Measurements from ENCODE around the gene ZNF273. TPM values are rescaled to one million over a fixed set of nuclear protein-coding genes. Genes with fewer than 3 reads are reported as not detected.
"Not testable (repeated sequence)": the region's sequence is repeated elsewhere in the genome, so short reads cannot be mapped to it uniquely, and the experiment has no call there.

The ZNF273 gene
- total RNA-seq, 1 donor, result 3.9 TPM

DNA sequence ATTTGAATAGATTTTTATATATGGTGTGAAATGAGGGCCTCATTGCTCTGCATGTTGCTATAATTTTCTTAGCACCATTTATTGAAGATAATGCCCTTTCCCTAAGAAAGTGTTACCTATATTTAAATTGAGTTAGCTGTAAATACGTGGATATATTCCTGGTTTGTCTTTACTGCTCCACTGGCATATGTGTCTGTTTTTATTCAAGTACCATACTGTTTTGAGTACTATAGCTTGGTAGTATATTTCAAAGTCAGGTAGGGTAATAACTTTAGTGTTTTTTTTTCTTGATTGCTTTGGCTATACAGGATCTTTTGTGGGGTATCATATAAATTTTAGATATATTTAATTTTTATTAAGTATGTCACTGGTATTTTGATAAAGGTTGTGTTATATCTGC is 31.4 kb downstream of the ZNF273 start:
- no peak overlapping the region for H3K4me3 ChIP-seq (ENCODE audit: low read depth, low read length)
- TF ChIP-seq, protein P1, sequence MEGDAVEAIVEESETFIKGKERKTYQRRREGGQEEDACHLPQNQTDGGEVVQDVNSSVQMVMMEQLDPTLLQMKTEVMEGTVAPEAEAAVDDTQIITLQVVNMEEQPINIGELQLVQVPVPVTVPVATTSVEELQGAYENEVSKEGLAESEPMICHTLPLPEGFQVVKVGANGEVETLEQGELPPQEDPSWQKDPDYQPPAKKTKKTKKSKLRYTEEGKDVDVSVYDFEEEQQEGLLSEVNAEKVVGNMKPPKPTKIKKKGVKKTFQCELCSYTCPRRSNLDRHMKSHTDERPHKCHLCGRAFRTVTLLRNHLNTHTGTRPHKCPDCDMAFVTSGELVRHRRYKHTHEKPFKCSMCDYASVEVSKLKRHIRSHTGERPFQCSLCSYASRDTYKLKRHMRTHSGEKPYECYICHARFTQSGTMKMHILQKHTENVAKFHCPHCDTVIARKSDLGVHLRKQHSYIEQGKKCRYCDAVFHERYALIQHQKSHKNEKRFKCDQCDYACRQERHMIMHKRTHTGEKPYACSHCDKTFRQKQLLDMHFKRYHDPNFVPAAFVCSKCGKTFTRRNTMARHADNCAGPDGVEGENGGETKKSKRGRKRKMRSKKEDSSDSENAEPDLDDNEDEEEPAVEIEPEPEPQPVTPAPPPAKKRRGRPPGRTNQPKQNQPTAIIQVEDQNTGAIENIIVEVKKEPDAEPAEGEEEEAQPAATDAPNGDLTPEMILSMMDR (IDR thresholded peaks at IDR 0.05; ENCODE audit: insufficient read depth, low read depth, low read length), result no peak
- no peak for DNase-seq (ENCODE audit: low read depth)

DNA sequence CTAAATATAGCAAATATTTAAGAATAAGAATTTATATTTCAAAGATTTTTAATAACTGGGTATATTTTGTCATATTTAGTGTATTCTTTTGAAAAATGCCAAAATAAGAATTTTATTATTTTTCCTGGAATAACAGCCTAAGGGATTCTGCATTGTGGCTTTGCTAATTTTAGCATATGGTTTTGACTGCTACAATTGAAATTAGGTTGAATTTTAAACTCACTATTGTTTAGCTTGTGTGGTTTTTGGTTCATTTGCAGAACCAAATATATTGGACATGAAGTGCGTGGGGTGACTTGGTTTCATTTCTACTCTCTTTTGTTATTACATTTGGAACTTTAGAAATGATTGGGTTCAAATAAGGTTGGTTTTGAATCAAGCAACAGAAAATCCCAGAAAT is 35.5 kb downstream of the ZNF273 start:
- DNase-seq (ENCODE audit: low read depth), result no peak
- no peak overlapping the region for H3K4me3 ChIP-seq (ENCODE audit: low read depth, low read length)
- TF ChIP-seq, protein P1 (IDR thresholded peaks at IDR 0.05; ENCODE audit: insufficient read depth, low read depth, low read length), result no peak

DNA sequence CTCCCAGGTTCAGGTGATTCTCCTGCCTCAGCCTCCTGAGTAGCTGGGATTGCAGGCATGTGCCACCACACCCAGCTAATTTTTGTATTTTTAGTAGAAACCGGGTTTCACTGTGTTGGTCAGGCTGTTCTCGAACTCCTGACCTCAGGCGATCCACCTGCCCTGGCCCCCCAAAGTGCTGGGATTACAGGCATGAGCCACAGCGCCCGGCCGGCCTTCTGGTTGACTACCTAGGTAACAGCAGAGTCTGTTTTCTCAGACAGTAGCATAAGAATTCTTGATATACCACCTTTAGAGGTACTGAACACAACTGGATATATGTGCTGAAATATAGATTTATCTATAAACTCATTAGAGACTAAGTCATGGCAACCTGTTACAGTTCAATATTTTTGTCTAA is 36.9 kb downstream of the ZNF273 start:
- not testable (repeated sequence) for H3K4me3 ChIP-seq (ENCODE audit: low read depth, low read length); DNase-seq (ENCODE audit: low read depth)

DNA sequence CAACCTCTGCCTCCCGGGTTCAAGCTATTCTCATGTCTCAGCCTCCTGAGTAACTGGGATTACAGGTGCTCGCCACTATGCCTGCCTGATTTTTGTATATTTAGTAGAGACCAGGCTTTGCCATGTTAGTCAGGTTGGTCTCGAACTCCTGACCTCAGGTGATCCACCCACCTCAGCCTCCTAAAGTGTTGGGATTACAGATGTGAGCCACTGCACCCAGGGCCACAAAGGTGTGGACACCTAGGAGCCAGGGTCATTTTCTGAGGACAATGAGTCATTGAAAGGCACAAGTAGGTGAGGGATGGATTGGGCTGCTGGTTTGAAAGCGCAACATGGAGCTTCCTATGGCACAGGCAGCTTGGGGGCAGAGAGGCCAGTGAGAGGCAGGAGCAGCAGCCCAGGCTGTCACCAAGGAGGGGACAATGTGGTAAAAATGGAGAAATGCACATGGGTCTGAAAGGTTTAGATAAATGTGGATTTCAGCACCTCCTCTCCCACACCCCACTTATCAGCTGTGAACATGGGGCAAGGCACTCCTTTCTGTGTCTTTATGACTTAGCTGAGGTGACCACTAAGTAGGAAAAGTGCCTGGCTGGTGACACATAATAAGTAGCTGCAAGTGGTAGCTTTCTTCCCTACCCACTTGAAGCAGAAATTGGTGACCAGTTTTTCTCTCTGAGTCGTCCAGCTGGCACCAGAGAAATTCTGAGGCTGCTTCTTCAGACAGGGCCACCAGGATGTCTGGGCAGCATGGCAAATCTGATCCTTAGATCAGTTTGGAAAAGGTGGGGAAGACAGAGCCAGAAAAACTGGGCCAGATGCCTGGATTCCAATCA is 41.8 kb downstream of the ZNF273 start:
- not testable (repeated sequence) for H3K4me3 ChIP-seq (ENCODE audit: low read depth, low read length); DNase-seq (ENCODE audit: low read depth)

DNA sequence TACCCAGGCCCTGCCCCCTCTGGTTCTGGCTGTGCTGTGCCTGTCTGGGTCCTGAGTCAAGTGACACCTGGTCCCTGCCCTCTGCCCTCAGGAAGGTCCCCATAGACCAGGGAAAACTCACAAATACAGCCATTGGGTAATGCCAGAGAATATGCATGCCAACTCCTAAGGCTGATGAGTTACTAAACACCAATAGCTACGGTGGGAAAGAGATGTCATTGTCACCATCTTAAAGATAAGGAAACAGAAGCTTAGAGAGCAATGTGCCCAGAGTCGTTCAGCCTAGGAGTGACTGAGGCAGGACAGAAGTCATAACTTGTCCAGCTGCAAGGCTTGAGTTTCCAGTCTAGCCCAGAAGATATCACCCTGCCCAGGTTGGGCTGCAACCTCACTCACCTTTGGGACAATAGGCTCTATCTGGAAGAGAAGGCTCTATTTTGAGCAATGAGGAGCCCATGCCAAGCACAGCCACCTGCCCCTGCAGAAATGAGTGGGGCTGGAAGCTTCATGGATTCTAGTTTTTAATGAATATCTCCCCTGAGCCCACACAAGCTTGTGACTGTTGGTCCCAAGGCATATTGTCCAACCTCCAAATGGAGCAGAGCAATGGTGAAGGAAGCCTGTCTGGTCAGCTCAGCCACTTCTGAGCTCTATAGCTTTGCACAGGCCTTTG is 42.6 kb downstream of the ZNF273 start:
- TF ChIP-seq, protein P1 (IDR thresholded peaks at IDR 0.05; ENCODE audit: insufficient read depth, low read depth, low read length), result no peak

DNA sequence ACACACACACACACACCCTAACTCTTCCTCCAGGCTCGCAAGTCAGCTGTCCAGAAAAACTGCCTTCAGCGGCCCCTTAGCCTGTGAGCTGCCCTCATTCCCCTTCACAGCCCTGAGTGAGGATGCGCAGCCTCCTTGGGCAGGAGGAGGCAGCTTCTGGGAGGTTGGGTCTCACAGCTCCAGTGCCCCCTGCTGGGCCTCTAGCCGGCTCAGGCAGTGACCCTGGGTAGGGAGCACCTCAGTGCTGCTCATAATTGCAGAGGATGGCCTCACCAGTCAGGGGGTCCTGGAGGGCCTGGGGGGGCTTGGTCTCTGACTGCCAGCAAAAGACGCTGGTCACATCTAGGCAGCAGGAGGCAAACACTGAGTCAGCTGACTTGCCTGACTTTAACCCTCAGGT is 43.7 kb downstream of the ZNF273 start:
- DNase-seq (ENCODE audit: low read depth), result peak; percentile 1
- no peak overlapping the region for H3K4me3 ChIP-seq (ENCODE audit: low read depth, low read length)
- TF ChIP-seq, protein P1 (IDR thresholded peaks at IDR 0.05; ENCODE audit: insufficient read depth, low read depth, low read length), result peak; percentile 19

More for the DNA sequence above, 42.6 kb downstream of the ZNF273 start:
- no peak overlapping the region for H3K4me3 ChIP-seq (ENCODE audit: low read depth, low read length)
- DNase-seq (ENCODE audit: low read depth), result no peak

DNA sequence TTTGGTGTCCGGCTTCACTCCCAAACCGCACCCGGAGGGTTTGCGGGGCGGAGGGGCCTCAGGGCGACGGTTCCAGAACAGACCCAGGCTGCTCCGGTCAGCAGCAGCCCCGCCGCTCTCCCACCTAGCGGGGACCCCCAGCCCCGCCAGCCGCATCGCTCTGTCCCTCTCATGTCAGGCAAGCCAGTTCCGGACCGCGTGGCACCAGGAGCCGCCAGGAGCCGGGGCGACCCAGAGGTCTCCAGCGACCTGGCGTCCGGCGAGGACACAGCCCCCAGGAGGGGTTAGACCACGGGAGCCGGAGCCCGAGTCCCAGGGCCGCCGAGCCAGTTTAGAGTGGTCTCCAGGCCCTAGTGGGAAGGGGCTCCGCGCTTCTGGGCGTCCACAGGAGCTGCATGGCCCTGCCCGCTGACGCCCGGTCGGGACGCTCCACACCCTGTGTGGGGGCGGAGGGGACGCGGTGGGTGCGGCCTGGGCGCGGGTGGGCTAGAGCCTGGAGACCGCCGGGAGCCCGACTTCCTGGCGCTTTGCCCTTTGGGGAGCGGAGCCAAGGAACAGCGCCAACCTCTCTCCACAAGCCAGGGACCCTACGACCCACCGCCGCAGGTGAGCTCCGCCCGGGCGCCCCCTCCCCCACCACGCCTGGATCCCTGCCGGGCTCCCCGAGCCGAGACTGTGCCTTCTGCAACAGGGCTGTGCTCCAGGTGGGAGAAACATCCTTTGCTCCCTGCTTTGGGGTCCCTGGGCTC is 44.4 kb downstream of the ZNF273 start:
- TF ChIP-seq, protein P1 (IDR thresholded peaks at IDR 0.05; ENCODE audit: insufficient read depth, low read depth, low read length), result no peak
- no peak overlapping the region for H3K4me3 ChIP-seq (ENCODE audit: low read depth, low read length)
- DNase-seq (ENCODE audit: low read depth), result no peak

DNA sequence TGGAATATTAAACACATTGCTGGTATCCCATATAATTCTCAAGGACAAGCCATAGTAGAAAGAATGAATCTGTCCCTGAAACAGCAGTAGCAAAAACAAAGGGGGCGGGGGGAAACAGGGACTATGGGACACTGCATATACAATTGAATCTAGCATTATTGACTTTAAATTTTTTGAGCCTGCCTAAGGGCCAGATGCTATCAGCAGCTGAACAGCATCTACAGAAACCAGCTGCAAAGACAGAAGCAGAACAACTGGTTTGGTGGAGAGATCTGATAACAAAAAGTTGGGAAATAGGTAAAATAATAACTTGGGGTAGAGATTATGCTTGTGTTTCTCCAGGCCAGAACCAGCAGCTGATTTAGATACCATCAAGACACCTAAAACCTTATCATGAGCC is 45.7 kb downstream of the ZNF273 start:
- not testable (repeated sequence) for DNase-seq (ENCODE audit: low read depth)

DNA sequence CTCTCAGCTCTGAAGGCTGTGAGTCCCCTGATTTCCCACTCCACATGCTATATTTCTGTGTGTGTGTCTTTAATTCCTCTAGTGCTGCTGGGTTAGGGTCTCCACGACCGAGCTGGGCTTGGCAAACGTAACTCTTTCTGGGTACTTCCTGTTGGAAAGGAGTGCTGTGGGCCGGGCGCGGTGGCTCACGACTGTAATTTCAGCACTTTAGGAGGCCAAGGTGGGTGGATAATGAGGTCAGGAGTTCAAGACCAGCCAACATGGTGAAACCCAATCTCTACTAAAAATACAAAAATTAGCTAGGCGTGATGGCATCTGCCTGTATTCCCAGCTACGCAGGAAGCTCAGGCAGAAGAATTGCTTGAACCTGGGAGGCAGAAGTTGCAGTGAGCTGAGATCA is 47.6 kb downstream of the ZNF273 start:
- H3K4me3 ChIP-seq (ENCODE audit: low read depth, low read length); DNase-seq (ENCODE audit: low read depth): not testable (repeated sequence)

More for the DNA sequence above, 45.7 kb downstream of the ZNF273 start:
- not testable (repeated sequence) for H3K4me3 ChIP-seq (ENCODE audit: low read depth, low read length)
